AG09309 (cell line): ENCODE measurements around the gene ABCG4.
"Not testable (repeated sequence)": the region's sequence is repeated elsewhere in the genome, so short reads cannot be mapped to it uniquely, and the experiment has no call there.

ENCODE experiments used
- DNase-seq: peaks from one replicate; pipeline ENCODE4 v3.0.0-alpha.2; 2010; ENCODE audit warnings: low read depth
- H3K4me3 ChIP-seq: 2 replicates; pipeline ENCODE4 v1.5.1; 2011; ENCODE audit warnings: mild to moderate bottlenecking, low read depth, low read length, moderate library complexity; ENCODE audit not compliant: control insufficient read depth
- CTCF ChIP-seq: IDR thresholded peaks from 2 replicates; pipeline ENCODE4 v1.5.1; 2011; ENCODE audit warnings: mild to moderate bottlenecking, low read depth, low read length, inconsistent platforms; ENCODE audit not compliant: insufficient read depth, control insufficient read depth; ENCODE audit errors: missing control alignments

The ABCG4 gene

DNA sequence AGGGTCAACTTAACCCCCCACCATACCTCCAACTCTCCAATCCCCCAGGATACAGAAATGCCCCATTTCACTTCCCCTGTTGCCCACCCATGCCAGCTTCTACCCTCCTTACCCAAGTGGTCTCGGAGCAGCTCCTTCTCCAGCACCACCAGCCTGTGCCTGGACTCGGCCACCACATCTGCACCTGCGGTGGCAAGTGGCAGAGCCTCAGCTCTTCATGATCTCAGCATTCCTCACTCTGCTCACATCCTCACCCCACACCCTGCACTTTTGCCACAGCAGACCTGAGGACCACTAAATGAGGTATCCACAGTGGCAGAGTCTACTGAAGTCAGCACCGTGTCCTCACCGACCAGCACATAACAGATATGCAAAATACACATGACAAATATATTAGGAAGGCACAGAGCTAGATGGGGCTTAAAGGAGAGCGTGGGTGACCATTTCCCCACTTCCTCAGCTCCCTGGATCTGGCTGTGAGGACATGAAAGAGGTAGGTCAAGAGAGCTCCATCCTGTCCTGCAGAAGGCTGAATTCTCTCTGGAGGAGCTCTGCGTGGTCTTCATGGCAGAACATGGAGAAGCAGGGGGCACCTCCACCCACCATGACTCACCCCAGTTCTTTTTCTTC lies 46.1 kb downstream of the ABCG4 start:
- DNase-seq = no peak
- no peak for TF ChIP-seq CTCF
- H3K4me3 ChIP-seq = no peak overlapping the region

DNA sequence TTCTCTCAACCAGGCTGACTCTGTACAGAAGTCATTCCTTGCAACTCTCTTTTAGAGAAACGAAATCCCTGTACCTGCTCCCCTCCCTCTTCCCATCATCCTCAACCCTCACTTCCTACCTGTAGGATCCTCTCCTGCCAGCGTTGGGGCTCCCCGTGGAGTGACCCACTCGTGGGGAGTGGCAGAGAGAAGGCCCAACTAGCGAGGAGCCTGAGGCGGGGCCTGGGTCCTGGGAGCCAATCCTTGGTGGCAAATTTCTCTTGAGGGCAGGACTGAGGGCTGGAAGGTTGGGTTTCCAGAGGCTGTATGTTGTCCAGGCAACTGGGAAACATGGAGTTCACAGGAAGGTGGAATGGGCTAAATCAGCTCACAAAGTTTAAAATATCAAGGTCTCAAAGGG lies 46.8 kb downstream of the ABCG4 start:
- DNase-seq = no peak
- no peak overlapping the region for H3K4me3 ChIP-seq
- no peak for TF ChIP-seq CTCF

DNA sequence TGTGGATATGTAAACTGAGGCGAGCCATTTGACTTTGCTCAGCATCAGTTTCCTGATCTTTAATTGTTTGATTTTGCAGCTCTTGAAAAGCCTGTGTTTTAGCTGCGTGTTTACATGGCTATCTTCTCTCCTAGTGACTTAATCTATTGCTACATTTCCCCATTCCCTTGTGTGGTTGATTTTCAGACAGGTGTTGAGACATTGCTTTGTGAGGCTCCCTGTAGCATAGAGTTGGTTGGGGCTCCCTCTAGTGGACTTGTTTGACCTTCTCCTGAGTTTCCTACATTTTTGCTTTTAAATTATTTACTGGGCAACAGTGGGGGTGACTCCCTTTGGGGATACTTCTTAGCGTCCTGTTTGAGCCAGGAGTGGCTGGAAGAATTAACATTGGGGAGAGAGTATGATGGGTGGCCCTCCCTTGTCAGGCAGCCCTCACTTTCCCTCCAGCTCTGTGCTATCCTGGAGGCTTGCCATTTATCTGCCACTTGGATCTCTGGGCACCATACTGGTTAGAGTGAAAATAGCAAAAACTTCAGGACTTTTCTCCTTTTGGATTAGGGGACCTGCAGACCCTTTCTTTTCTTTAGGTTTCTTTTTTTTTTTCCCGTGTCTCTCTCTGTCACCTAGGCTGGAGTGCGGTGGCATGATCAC lies 48.1 kb downstream of the ABCG4 start:
- TF ChIP-seq CTCF = peak; percentile 84
- peak; percentile 64 for DNase-seq
- H3K4me3 ChIP-seq = no peak overlapping the region

DNA sequence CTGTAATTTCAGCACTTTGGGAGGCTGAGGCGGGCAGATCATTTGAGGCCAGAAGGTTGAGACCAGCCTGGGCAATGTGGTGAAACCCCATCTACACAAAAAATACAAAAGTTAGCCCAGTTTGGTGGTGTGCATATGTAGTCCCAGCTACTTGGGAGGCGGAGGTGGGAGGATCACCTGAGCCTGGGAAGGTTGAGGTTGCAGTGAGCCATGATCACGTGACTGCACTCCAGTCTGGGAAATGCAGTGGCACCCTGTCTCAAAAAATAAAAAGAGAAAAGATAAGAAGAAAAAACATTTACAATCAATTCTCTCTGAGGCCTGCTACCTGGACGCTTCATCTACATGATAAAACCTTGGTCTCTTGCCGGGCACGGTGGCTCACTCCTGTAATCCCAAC lies 50.1 kb downstream of the ABCG4 start:
- TF ChIP-seq CTCF = no peak
- H3K4me3 ChIP-seq = no peak overlapping the region
- no peak for DNase-seq

DNA sequence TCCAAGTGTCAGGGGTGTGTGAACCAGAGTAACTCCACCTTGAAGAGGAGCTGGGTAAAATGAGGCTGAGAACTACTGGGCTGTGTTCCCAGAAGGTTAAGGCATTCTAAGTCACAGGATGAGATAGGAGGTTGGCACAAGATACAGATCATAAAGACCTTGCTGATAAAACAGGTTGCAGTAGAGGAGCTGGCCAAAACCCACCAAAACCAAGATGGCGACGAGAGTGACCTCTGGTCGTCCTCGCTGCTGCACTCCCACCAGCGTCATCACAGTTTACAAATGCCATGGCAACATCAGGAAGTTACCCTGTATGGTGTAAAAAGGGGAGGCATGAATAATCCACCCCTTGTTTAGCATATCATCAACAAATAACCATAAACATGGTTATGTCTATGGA lies 52.4 kb downstream of the ABCG4 start:
- H3K4me3 ChIP-seq, DNase-seq: not testable (repeated sequence)

- DNase-seq = no peak
- TF ChIP-seq CTCF = no peak
- no peak overlapping the region for H3K4me3 ChIP-seq
Measured at GRCh38 chr11:119202554-119202953, 53.7 kb downstream of the ABCG4 start.

DNA sequence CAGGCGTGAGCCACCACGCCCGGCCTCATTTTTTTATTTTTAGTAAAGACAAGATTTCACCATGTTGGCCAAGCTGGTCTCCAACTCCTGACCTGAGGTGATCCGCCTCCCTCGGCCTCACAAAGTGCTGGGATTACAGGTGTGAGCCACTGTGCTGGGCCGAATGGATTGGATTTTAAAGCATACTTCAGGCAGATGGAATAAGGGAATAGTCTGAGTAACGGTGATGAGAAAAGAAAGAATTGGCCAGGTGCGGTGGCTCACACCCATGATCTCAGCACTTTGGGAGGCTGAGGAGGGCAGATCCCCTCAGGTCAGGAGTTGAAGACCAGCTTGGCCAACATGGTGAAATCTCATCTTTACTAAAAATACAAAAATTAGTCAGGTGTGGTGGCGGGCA lies 55.2 kb downstream of the ABCG4 start:
- no peak for TF ChIP-seq CTCF
- no peak for DNase-seq
- H3K4me3 ChIP-seq = no peak overlapping the region
